Posterior cingulate gyrus (tissue), 11 donors: ENCODE data around the gene SPAG7.
"Not testable (repeated sequence)": the region's sequence is repeated elsewhere in the genome, so short reads cannot be mapped to it uniquely, and the experiment has no call there.

Source experiments
- DNase-seq, 10 donors: peaks; one replicate each; pipeline versions ENCODE4 v3.0.0 to v3.0.0-alpha.2; 2020 to 2021; ENCODE audit warnings: mixed read lengths in 3 of 10
- intact Hi-C: fragments of 100-400 bp; cut with DNase I; formaldehyde crosslinking; loops from one replicate; pipeline ENCODE4 v1.15.1; 2023

SPAG7 gene

GRCh38 chr17:4940555-4941318 lies 26.9 kb downstream of the SPAG7 start:
- peak in 9 of 10 donors; percentile 72 to 96 (median 82) for DNase-seq
- intact Hi-C loops = loop anchor here (2.0 kb wide), 1 partner anchor 26 kb away; the partner anchor contains the start of gene SPAG7

GRCh38 chr17:4939796-4940554 lies 27.6 kb downstream of the SPAG7 start, which contains the start of the genes RNF167 and SLC25A11:
TSS of gene RNF167 (plus strand) at chr17:4940268. CDS start at chr17:4940910, 642 bp downstream.
TSS of gene SLC25A11 (minus strand) at chr17:4940046. CDS start at chr17:4939910, 136 bp downstream.
- peak; percentile 90 to 99 (median 94) for DNase-seq
- intact Hi-C loops = loop anchor here (2.0 kb wide), 1 partner anchor 27 kb away; the partner anchor contains the start of gene SPAG7

- intact Hi-C loops = no loop called here
- peak in 1 of 10 donors; percentile 85 for DNase-seq
Measured at GRCh38 chr17:4939546-4939795, 28.1 kb downstream of the SPAG7 start.

- intact Hi-C loops = no loop called here
- peak in 2 of 10 donors; percentile 37 to 46 for DNase-seq
Measured at GRCh38 chr17:4938688-4939545, 28.7 kb downstream of the SPAG7 start.

- intact Hi-C loops = no loop called here
- peak in 2 of 10 donors; percentile 67 to 69 for DNase-seq
Measured at GRCh38 chr17:4938069-4938491, 29.5 kb downstream of the SPAG7 start.

GRCh38 chr17:4937553-4937952 lies 30.1 kb downstream of the SPAG7 start:
- DNase-seq = peak in 1 of 10 donors; percentile 67
- intact Hi-C loops = no loop called here

- intact Hi-C loops = no loop called here
- peak in 2 of 10 donors; percentile 22 to 51 for DNase-seq
Measured at GRCh38 chr17:4936436-4936835, 31.2 kb downstream of the SPAG7 start.

GRCh38 chr17:4935650-4936049 lies 32.0 kb downstream of the SPAG7 start:
- intact Hi-C loops = no loop called here
- peak in 2 of 10 donors; percentile 23 to 65 for DNase-seq

GRCh38 chr17:4934173-4934979 lies 33.2 kb downstream of the SPAG7 start:
- DNase-seq = peak in 3 of 10 donors; percentile 51 to 81 (median 58)
- intact Hi-C loops = no loop called here

GRCh38 chr17:4933646-4934045 lies 34.0 kb downstream of the SPAG7 start:
- DNase-seq = peak in 3 of 10 donors; percentile 12 to 35 (median 19)
- intact Hi-C loops = no loop called here

- peak in 3 of 10 donors; percentile 61 to 80 (median 66) for DNase-seq
- intact Hi-C loops = no loop called here
Measured at GRCh38 chr17:4932756-4933155, 34.9 kb downstream of the SPAG7 start.

- DNase-seq = peak in 2 of 10 donors; percentile 39 to 41
- intact Hi-C loops = no loop called here
Measured at GRCh38 chr17:4931963-4932362, 35.7 kb downstream of the SPAG7 start, which contains the start of gene GP1BA. TSS of gene GP1BA (plus strand) at chr17:4932277. CDS start at chr17:4932605, 328 bp downstream.

- DNase-seq = peak in 2 of 10 donors; percentile 59
- intact Hi-C loops = no loop called here
Measured at GRCh38 chr17:4928881-4929280, 38.7 kb downstream of the SPAG7 start.

GRCh38 chr17:4926577-4927335 lies 40.9 kb downstream of the SPAG7 start:
- DNase-seq = peak in 1 of 10 donors; percentile 16
- intact Hi-C loops = not testable (repeated sequence)

- peak in 2 of 10 donors; percentile 8 to 24 for DNase-seq
Measured at GRCh38 chr17:4921320-4921719, 46.3 kb downstream of the SPAG7 start.

GRCh38 chr17:4920351-4921048 lies 47.1 kb downstream of the SPAG7 start:
- DNase-seq = peak in 2 of 10 donors; percentile 36 to 41
- intact Hi-C loops = no loop called here

More at GRCh38 chr17:4921320-4921719, 46.3 kb downstream of the SPAG7 start:
- intact Hi-C loops = no loop called here

- peak in 2 of 10 donors; percentile 8 to 29 for DNase-seq
- intact Hi-C loops = no loop called here
Measured at GRCh38 chr17:4919511-4920047, 48.0 kb downstream of the SPAG7 start.

- intact Hi-C loops = not testable (repeated sequence)
- DNase-seq = peak in 2 of 10 donors; percentile 27 to 39
Measured at GRCh38 chr17:4914551-4914950, 53.1 kb downstream of the SPAG7 start.
